Transverse colon (tissue), 4 donors: ENCODE data around the gene ULK4. TPM values are rescaled to one million over a fixed set of nuclear protein-coding genes. Genes with fewer than 3 reads are reported as not detected.

ENCODE experiments used
- DNase-seq: peaks from one replicate; pipeline ENCODE4 v3.0.0-alpha.2; 2019
- H3K27ac ChIP-seq, 4 donors: fragments of 200-600 bp; sonication (generic); 2 replicates each; pipeline ENCODE4 v1.5.1; 2016 to 2018; ENCODE audit warnings: inconsistent platforms in 4 of 4
- H3K27me3 ChIP-seq: fragments of 200-600 bp; sonication (generic); 2 replicates; pipeline ENCODE4 v1.5.1; 2017; ENCODE audit warnings: inconsistent platforms
- H3K36me3 ChIP-seq, 4 donors: fragments of 200-600 bp; sonication (generic); 2 replicates each; pipeline ENCODE4 v1.5.1; 2017 to 2019; ENCODE audit warnings: inconsistent platforms in 4 of 4
- H3K4me1 ChIP-seq, 4 donors: fragments of 200-600 bp; sonication (generic); 2 replicates each; pipeline ENCODE4 v1.5.1; 2017 to 2020; ENCODE audit warnings: inconsistent platforms in 4 of 4
- H3K4me3 ChIP-seq, 4 donors: fragments of 200-600 bp; sonication (generic); 1 replicate in 1 of 4; 2 replicates in 3 of 4; pipeline versions ENCODE4 v1.5.1 to v1.6.1; 2017 to 2019; ENCODE audit warnings: inconsistent platforms in 4 of 4
- H3K9me3 ChIP-seq, 2 donors: fragments of 200-600 bp; sonication (generic); 2 replicates each; pipeline ENCODE4 v1.5.1; 2017 to 2019; ENCODE audit warnings: inconsistent platforms in 2 of 2
- CTCF ChIP-seq, 5 experiments: fragments of 200-600 bp in 3 of 5; fragments of 450-650 bp in 2 of 5; sonication (generic) in 3 of 5; IDR thresholded peaks; 1 replicate in 2 of 5; 2 replicates in 3 of 5; pipeline ENCODE4 v1.5.1; 2016 to 2017; ENCODE audit warnings: antibody characterized with exemption in 5 of 5, inconsistent platforms in 3 of 5, mild to moderate bottlenecking in 2 of 5, moderate library complexity in 1 of 5
- EP300 ChIP-seq: sonication (generic); formaldehyde crosslinking; IDR thresholded peaks from one replicate; pipeline ENCODE4 v1.6.1; 2017; ENCODE audit warnings: antibody characterized with exemption, low read depth
- POLR2A ChIP-seq: fragments of 450-650 bp; IDR thresholded peaks from one replicate; pipeline ENCODE4 v1.6.1; 2016; ENCODE audit warnings: antibody characterized with exemption, mild to moderate bottlenecking, moderate library complexity
- POLR2AphosphoS5 ChIP-seq, 3 donors: sonication (generic); formaldehyde crosslinking; IDR thresholded peaks; one replicate each; pipeline ENCODE4 v1.6.1; 2016; ENCODE audit warnings: antibody characterized with exemption in 3 of 3
- WGBS, 2 donors: methylation state at CpG; one replicate each; pipeline ENCODE4 v1.1.5; 2018; ENCODE audit warnings: low coverage in 1 of 2; 5-methylcytosine and 5-hydroxymethylcytosine counted together
- in situ Hi-C, 4 donors: fragments of 200-750 bp; cut with MboI; loops; one replicate each; pipeline versions ENCODE4 v1.15.0 to v1.15.1; 2017; ENCODE audit warnings: low sequenced_read_pairs in 3 of 4, low pct_ligation_motif_present in 1 of 4, low pct_unique_long_range_greater_than_20kb in 1 of 4
- intact Hi-C: fragments of 100-400 bp; cut with DNase I; formaldehyde crosslinking; loops from one replicate; pipeline ENCODE4 v1.15.1; 2023; ENCODE audit warnings: low total_unique reads
- total RNA-seq, 4 donors: library from RNA; depleted of rRNA; stranded (reverse); fragments of >200 nt; gene quantifications; one replicate each; pipeline ENCODE4 v1.1.0, GENCODE V29; 2016

ULK4 gene
- total RNA-seq, 4 donors from 2014 or later = 4.1 to 19.2 (median 11.7) TPM

GRCh38 chr3:41742121-41742520, 219.8 kb downstream of the ULK4 start:
- no peak overlapping the region for H3K27ac ChIP-seq
- no peak for TF ChIP-seq POLR2AphosphoS5 (IDR thresholded peaks at IDR 0.05)
- no peak for TF ChIP-seq EP300
- TF ChIP-seq POLR2A = no peak
- TF ChIP-seq CTCF (IDR thresholded peaks at IDR 0.05) = no peak
- in situ Hi-C loops (no loop called here), intact Hi-C loops (loop anchor here (5.0 kb wide), 1 partner anchor 410 kb away; no protein-coding TSS in a partner anchor)
- H3K4me1 ChIP-seq = no peaks in the 10 kb centered on the region
- H3K4me3 ChIP-seq = no peak overlapping the region
- no peak for DNase-seq
- H3K36me3 ChIP-seq = no peaks in the 10 kb centered on the region
- H3K9me3 ChIP-seq = no peaks in the 10 kb centered on the region
- H3K27me3 ChIP-seq = no peaks in the 10 kb centered on the region

GRCh38 chr3:41740374-41740886, 221.5 kb downstream of the ULK4 start:
- no peak for DNase-seq
- no peaks in the 10 kb centered on the region for H3K9me3 ChIP-seq

GRCh38 chr3:41726891-41727290, 235.0 kb downstream of the ULK4 start:
- TF ChIP-seq CTCF (IDR thresholded peaks at IDR 0.05) (no peak), POLR2A (no peak), POLR2AphosphoS5 (IDR thresholded peaks at IDR 0.05) (no peak), EP300 (no peak)
- intact Hi-C loops (loop anchor here (10.0 kb wide), 1 partner anchor 588 kb away; no protein-coding TSS in a partner anchor), in situ Hi-C loops (no loop called here)
- no peak for DNase-seq
- Histone ChIP-seq H3K27me3 (no peaks in the 10 kb centered on the region), H3K36me3 (no peaks in the 10 kb centered on the region), H3K4me1 (no peaks in the 10 kb centered on the region), H3K27ac (no peak overlapping the region), H3K4me3 (no peak overlapping the region), H3K9me3 (no peaks in the 10 kb centered on the region)
- 100% methylated on average over 3 of the region's 3 CpGs for WGBS, 2 donors

More at GRCh38 chr3:41740374-41740886, 221.5 kb downstream of the ULK4 start:
- intact Hi-C loops (loop anchor here (5.0 kb wide), 1 partner anchor 408 kb away; no protein-coding TSS in a partner anchor), in situ Hi-C loops (no loop called here)
- WGBS, 2 donors = 89 to 94% methylated on average over 2 to 3 of the region's 3 CpGs
- Histone ChIP-seq H3K27ac (no peak overlapping the region), H3K27me3 (no peaks in the 10 kb centered on the region), H3K36me3 (no peaks in the 10 kb centered on the region), H3K4me3 (no peak overlapping the region), H3K4me1 (no peaks in the 10 kb centered on the region)
- TF ChIP-seq POLR2A = no peak
- TF ChIP-seq EP300 = no peak
- no peak for TF ChIP-seq CTCF (IDR thresholded peaks at IDR 0.05)
- TF ChIP-seq POLR2AphosphoS5 (IDR thresholded peaks at IDR 0.05) = no peak

GRCh38 chr3:41717641-41718040, 244.3 kb downstream of the ULK4 start:
- in situ Hi-C loops = loop anchor here in 2 of 4 donors (25.0 kb wide), 1 partner anchor 1130 kb away; no protein-coding TSS in a partner anchor
- whole genome bisulfite sequencing, 2 donors = 82 to 85% methylated on average over 6 of the region's 6 CpGs
- Histone ChIP-seq H3K9me3 (no peaks in the 10 kb centered on the region), H3K4me1 (no peaks in the 10 kb centered on the region), H3K27me3 (no peaks in the 10 kb centered on the region), H3K27ac (no peak overlapping the region), H3K4me3 (no peak overlapping the region), H3K36me3 (no peaks in the 10 kb centered on the region)
- TF ChIP-seq CTCF (IDR thresholded peaks at IDR 0.05) = no peak
- no peak for TF ChIP-seq EP300
- no peak for TF ChIP-seq POLR2AphosphoS5 (IDR thresholded peaks at IDR 0.05)
- TF ChIP-seq POLR2A = no peak
- intact Hi-C loops = no loop called here
- no peak for DNase-seq
